HG02642 (cell line): Measurements from ENCODE around the gene CPHXL.
A peak's percentile ranks its signal among the peaks of the same experiment; 100 is the strongest.

ENCODE experiments used
- ATAC-seq: cut with Tn5 transposase; IDR thresholded peaks from one replicate; pipeline ENCODE4 v1.9.1; 2021; ENCODE audit warnings: mild to moderate bottlenecking; ENCODE audit not compliant: unreplicated experiment, poor library complexity

CPHXL gene

GRCh38 chr16:75726390-75726789 is at the start of gene CPHXL:
Gene CPHXL (minus strand): TSS chr16:75726490. CDS start chr16:75726442, 48 bp downstream.
- ATAC-seq = no peak

- peak; percentile 50 for ATAC-seq
Measured at GRCh38 chr16:75774197-75774596, 47.9 kb upstream of the CPHXL start.

- ATAC-seq = no peak
Measured at GRCh38 chr16:75770051-75770450, 43.8 kb upstream of the CPHXL start.

GRCh38 chr16:75764154-75764768 is 38.0 kb upstream of the CPHXL start:
- peak; percentile 86 for ATAC-seq

GRCh38 chr16:75763204-75763603 is 36.9 kb upstream of the CPHXL start:
- ATAC-seq = no peak

- ATAC-seq = no peak
Measured at GRCh38 chr16:75762746-75763145, 36.5 kb upstream of the CPHXL start.

GRCh38 chr16:75761108-75761507 is 34.8 kb upstream of the CPHXL start:
- ATAC-seq = peak; percentile 27

- ATAC-seq = no peak
Measured at GRCh38 chr16:75760018-75760519, 33.8 kb upstream of the CPHXL start.

GRCh38 chr16:75758215-75758614 is 31.9 kb upstream of the CPHXL start:
- ATAC-seq = no peak

GRCh38 chr16:75754141-75754540 is 27.9 kb upstream of the CPHXL start:
- no peak for ATAC-seq

GRCh38 chr16:75750528-75750927 is 24.2 kb upstream of the CPHXL start:
- no peak for ATAC-seq

GRCh38 chr16:75746359-75746758 is 20.1 kb upstream of the CPHXL start:
- ATAC-seq = no peak

- ATAC-seq = no peak
Measured at GRCh38 chr16:75745823-75746222, 19.5 kb upstream of the CPHXL start.

GRCh38 chr16:75745242-75745641 is 19.0 kb upstream of the CPHXL start:
- no peak for ATAC-seq

- no peak for ATAC-seq
Measured at GRCh38 chr16:75742424-75743047, 16.2 kb upstream of the CPHXL start.

- no peak for ATAC-seq
Measured at GRCh38 chr16:75733305-75734211, 7.3 kb upstream of the CPHXL start.

- no peak for ATAC-seq
Measured at GRCh38 chr16:75732871-75733270, 6.6 kb upstream of the CPHXL start.

GRCh38 chr16:75727221-75727620 is 931 bp upstream of the CPHXL start:
- no peak for ATAC-seq

GRCh38 chr16:75718452-75718851 is 7.8 kb downstream of the CPHXL start:
- ATAC-seq = no peak

GRCh38 chr16:75714661-75715060 is 11.6 kb downstream of the CPHXL start:
- ATAC-seq = no peak

GRCh38 chr16:75710344-75710743 is 15.9 kb downstream of the CPHXL start:
- no peak for ATAC-seq
